H1 (cell line): ENCODE results near the gene CCDC159. TPM values are rescaled to one million over a fixed set of nuclear protein-coding genes. Genes with fewer than 3 reads are reported as not detected.

ENCODE experiments used
- CTCF ChIA-PET: fragments of 300-600 bp; sonication (Branson Sonifier 250); formaldehyde crosslinking; loops from one replicate; lab custom pipeline; 2021; ENCODE audit not compliant: partially characterized antibody; lab: Charles Lee
- POLR2A ChIA-PET: fragments of 300-600 bp; sonication (Branson Sonifier 250); formaldehyde crosslinking; loops from one replicate; lab custom pipeline; 2021; ENCODE audit warnings: inconsistent platforms; ENCODE audit not compliant: partially characterized antibody; lab: Charles Lee
- DNase-seq, 2 experiments: peaks; one replicate each; pipeline versions ENCODE4 v3.0.0 to v3.0.0-alpha.2; 2010 to 2022; ENCODE audit warnings: low spot score in 2 of 2, low read depth in 1 of 2, mixed read lengths in 1 of 2
- FAIRE-seq: peaks from 2 replicates; lab custom pipeline; 2011; peaks lifted over from hg19 to GRCh38; lab: Jason Lieb, UNC
- H2AFZ ChIP-seq: 2 replicates; pipeline ENCODE4 v1.8.1; 2012; ENCODE audit warnings: low read length, inconsistent platforms
- H2AK5ac ChIP-seq: 2 replicates; pipeline ENCODE4 v1.6.1; 2013; ENCODE audit warnings: low read depth, low read length
- H2BK120ac ChIP-seq: replicated peaks from 2 replicates; pipeline ENCODE3; 2013; ENCODE audit warnings: low read depth, low read length, inconsistent platforms
- H2BK12ac ChIP-seq: 2 replicates; pipeline ENCODE4 v1.6.1; 2013; ENCODE audit warnings: low read depth, low read length
- H2BK15ac ChIP-seq: 2 replicates; pipeline ENCODE4 v1.6.1; 2013; ENCODE audit warnings: low read length
- H2BK20ac ChIP-seq: 2 replicates; pipeline ENCODE4 v1.6.1; 2013; ENCODE audit warnings: low read length
- H2BK5ac ChIP-seq: 2 replicates; pipeline ENCODE4 v1.6.1; 2013; ENCODE audit warnings: low read depth, low read length
- H3K14ac ChIP-seq: 2 replicates; pipeline ENCODE4 v1.6.1; 2013; ENCODE audit warnings: inconsistent platforms; ENCODE audit not compliant: insufficient read length
- H3K18ac ChIP-seq: 2 replicates; pipeline ENCODE4 v1.6.1; 2013; ENCODE audit warnings: low read length; ENCODE audit errors: extremely low read depth
- H3K23ac ChIP-seq: 2 replicates; pipeline ENCODE4 v1.6.1; 2013; ENCODE audit warnings: inconsistent platforms; ENCODE audit not compliant: insufficient read length
- H3K23me2 ChIP-seq: 2 replicates; pipeline ENCODE4 v1.6.1; 2013; ENCODE audit warnings: low read depth, low read length
- H3K27ac ChIP-seq: 2 replicates; pipeline ENCODE4 v1.6.1; 2011; ENCODE audit warnings: low read depth, low read length, inconsistent platforms
- H3K27me3 ChIP-seq, 4 experiments: replicated peaks in 1 of 4; 1 replicate in 1 of 4; 2 replicates in 3 of 4; pipeline versions ENCODE4 v1.6.1 to v1.8.1; 2011 to 2013; ENCODE audit warnings: low read length in 3 of 4, mild to moderate bottlenecking in 3 of 4, inconsistent platforms in 2 of 4, mixed read lengths in 2 of 4, moderate library complexity in 1 of 4; ENCODE audit not compliant: control insufficient read depth in 3 of 4, insufficient read depth in 3 of 4; ENCODE audit errors: extremely low read depth in 1 of 4
- H3K36me3 ChIP-seq, 4 experiments: 2 replicates each; pipeline versions ENCODE4 v1.6.1 to v1.8.1; 2011 to 2013; ENCODE audit warnings: mild to moderate bottlenecking in 4 of 4, low read length in 3 of 4, moderate library complexity in 2 of 4, control low read depth in 1 of 4, inconsistent platforms in 1 of 4; ENCODE audit not compliant: insufficient read depth in 4 of 4, control insufficient read depth in 2 of 4
- H3K4ac ChIP-seq: replicated peaks from 2 replicates; pipeline ENCODE3; 2013; ENCODE audit warnings: low read length, low read depth, mixed read lengths, inconsistent platforms; ENCODE audit not compliant: insufficient read length
- H3K4me1 ChIP-seq, 4 experiments: replicated peaks in 1 of 4; 1 replicate in 1 of 4; 2 replicates in 3 of 4; pipeline versions ENCODE4 v1.6.1 to v1.8.1; 2011 to 2013; ENCODE audit warnings: low read length in 3 of 4, inconsistent platforms in 2 of 4, mixed read lengths in 1 of 4; ENCODE audit not compliant: insufficient read depth in 4 of 4, control insufficient read depth in 3 of 4
- H3K4me2 ChIP-seq, 2 experiments: 2 replicates each; pipeline versions ENCODE4 v1.6.1 to v1.8.1; 2011 to 2013; ENCODE audit warnings: low read depth in 2 of 2, low read length in 2 of 2, control low read depth in 1 of 2, inconsistent platforms in 1 of 2, mild to moderate bottlenecking in 1 of 2; ENCODE audit not compliant: insufficient read depth in 1 of 2
- H3K4me3 ChIP-seq, 4 experiments: fragments of 200-600, 300-600 bp in 1 of 4; sonication (generic), shearing (Covaris generic), sonication (Bioruptor Twin) in 1 of 4; 2 replicates each; pipeline versions ENCODE4 v1.5.1 to v1.8.1; 2011 to 2016; ENCODE audit warnings: low read length in 4 of 4, low read depth in 3 of 4, control low read depth in 2 of 4, inconsistent platforms in 2 of 4, mild to moderate bottlenecking in 2 of 4, mixed read lengths in 1 of 4, moderate library complexity in 1 of 4; ENCODE audit not compliant: insufficient read depth in 2 of 4; ENCODE audit errors: extremely low read depth in 1 of 4
- H3K56ac ChIP-seq: replicated peaks from 2 replicates; pipeline ENCODE3; 2013; ENCODE audit warnings: low read depth, mild to moderate bottlenecking, mixed read lengths, low read length, inconsistent platforms; ENCODE audit not compliant: insufficient read length
- H3K79me1 ChIP-seq: 2 replicates; pipeline ENCODE4 v1.6.1; 2013; ENCODE audit warnings: low read depth, low read length, control low read depth
- H3K79me2 ChIP-seq, 2 experiments: 2 replicates each; pipeline versions ENCODE4 v1.6.1 to v1.8.1; 2012 to 2013; ENCODE audit warnings: low read length in 2 of 2, mild to moderate bottlenecking in 2 of 2, inconsistent platforms in 1 of 2; ENCODE audit not compliant: insufficient read depth in 2 of 2, control insufficient read depth in 1 of 2
- H3K9ac ChIP-seq, 4 experiments: replicated peaks in 1 of 4; 1 replicate in 1 of 4; 2 replicates in 3 of 4; pipeline versions ENCODE4 v1.6.1 to v1.8.1; 2011 to 2013; ENCODE audit warnings: low read depth in 3 of 4, low read length in 3 of 4, control low read depth in 2 of 4, mild to moderate bottlenecking in 2 of 4, moderate library complexity in 2 of 4, inconsistent platforms in 1 of 4; ENCODE audit errors: extremely low read depth in 1 of 4
- H3K9me3 ChIP-seq, 2 experiments: 2 replicates each; pipeline versions ENCODE4 v1.6.1 to v1.8.1; 2012 to 2013; ENCODE audit warnings: mild to moderate bottlenecking in 2 of 2, moderate library complexity in 2 of 2, control low read depth in 1 of 2, inconsistent platforms in 1 of 2, low read depth in 1 of 2, low read length in 1 of 2, mixed read lengths in 1 of 2; ENCODE audit not compliant: insufficient read depth in 2 of 2
- H4K20me1 ChIP-seq, 2 experiments: replicated peaks in 1 of 2; 2 replicates each; pipeline versions ENCODE3 to v1.8.1; 2011 to 2013; ENCODE audit warnings: inconsistent platforms in 2 of 2, low read length in 2 of 2, mild to moderate bottlenecking in 1 of 2; ENCODE audit not compliant: insufficient read depth in 2 of 2, control insufficient read depth in 1 of 2
- H4K5ac ChIP-seq: 2 replicates; pipeline ENCODE4 v1.6.1; 2013; ENCODE audit warnings: low read length, low read depth, mixed read lengths, inconsistent platforms; ENCODE audit not compliant: insufficient read length
- H4K8ac ChIP-seq: 2 replicates; pipeline ENCODE4 v1.8.0; 2013; ENCODE audit warnings: mild to moderate bottlenecking, moderate library complexity, low read length, inconsistent platforms; ENCODE audit not compliant: insufficient read depth; ENCODE audit errors: extremely low read depth
- H4K91ac ChIP-seq: replicated peaks from 2 replicates; pipeline ENCODE3; 2013; ENCODE audit warnings: low read length, mixed read lengths, inconsistent platforms; ENCODE audit not compliant: insufficient read length
- RNF2 ChIP-seq: fragments of 200-900, 300-1000 bp; sonication (generic); IDR thresholded peaks from 2 replicates; pipeline ENCODE4 v1.7.1; 2016; ENCODE audit warnings: borderline replicate concordance, low read depth, mild to moderate bottlenecking, antibody characterized with exemption, low read length; ENCODE audit not compliant: poor library complexity, severe bottlenecking; ENCODE audit errors: missing control alignments
- SP1 ChIP-seq: IDR thresholded peaks from 2 replicates; pipeline ENCODE4 v1.6.1; 2011; ENCODE audit warnings: low read depth, low read length
- SP4 ChIP-seq: IDR thresholded peaks from 2 replicates; pipeline ENCODE4 v1.6.1; 2012; ENCODE audit warnings: low read length, inconsistent platforms
- WGBS, 2 experiments: shearing (Covaris generic) in 1 of 2; methylation state at CpG; one replicate each; pipeline versions ENCODE4 v1.1.6 to v1.1.7; 2013 to 2015; ENCODE audit warnings: low lambda C conversion rate in 2 of 2, mixed read lengths in 2 of 2, inconsistent platforms in 1 of 2, low coverage in 1 of 2, missing lambda C conversion rate in 1 of 2; ENCODE audit not compliant: insufficient replicate concordance in 2 of 2, insufficient coverage in 1 of 2, insufficient read length in 1 of 2; ENCODE audit errors: extremely low coverage in 1 of 2, missing lambda C conversion rate in 1 of 2; 5-methylcytosine and 5-hydroxymethylcytosine counted together
- polyA plus RNA-seq, 7 experiments: library from polyadenylated mRNA; depleted of rRNA in 3 of 7; stranded (reverse) in 5 of 7; unstranded in 2 of 7; fragments of >200 nt in 5 of 7; fragments of 200-250 nt in 2 of 7; gene quantifications; 1 replicate in 5 of 7; 2 replicates in 1 of 7; 4 replicates in 1 of 7; pipeline versions ENCODE4 v1.2.1 to v1.2.3, GENCODE V29; 2011 to 2013; ENCODE audit warnings: missing spikeins in 2 of 7, mixed read lengths in 2 of 7
- total RNA-seq: library from RNA; stranded (reverse); fragmentation: NEBNext Ultra II Directional; extraction: Animal tissue kit (Norgen Biotek cat#: 25700); gene quantifications from 2 replicates; pipeline ENCODE4 v1.2.1, GENCODE V29; 2021

Gene CCDC159
- total and polyA plus RNA-seq, 2 of the 8 experiments (the other 6 are each of a cell fraction or from before 2014, with no cell fraction given): 4.0 to 5.4 TPM

DNA sequence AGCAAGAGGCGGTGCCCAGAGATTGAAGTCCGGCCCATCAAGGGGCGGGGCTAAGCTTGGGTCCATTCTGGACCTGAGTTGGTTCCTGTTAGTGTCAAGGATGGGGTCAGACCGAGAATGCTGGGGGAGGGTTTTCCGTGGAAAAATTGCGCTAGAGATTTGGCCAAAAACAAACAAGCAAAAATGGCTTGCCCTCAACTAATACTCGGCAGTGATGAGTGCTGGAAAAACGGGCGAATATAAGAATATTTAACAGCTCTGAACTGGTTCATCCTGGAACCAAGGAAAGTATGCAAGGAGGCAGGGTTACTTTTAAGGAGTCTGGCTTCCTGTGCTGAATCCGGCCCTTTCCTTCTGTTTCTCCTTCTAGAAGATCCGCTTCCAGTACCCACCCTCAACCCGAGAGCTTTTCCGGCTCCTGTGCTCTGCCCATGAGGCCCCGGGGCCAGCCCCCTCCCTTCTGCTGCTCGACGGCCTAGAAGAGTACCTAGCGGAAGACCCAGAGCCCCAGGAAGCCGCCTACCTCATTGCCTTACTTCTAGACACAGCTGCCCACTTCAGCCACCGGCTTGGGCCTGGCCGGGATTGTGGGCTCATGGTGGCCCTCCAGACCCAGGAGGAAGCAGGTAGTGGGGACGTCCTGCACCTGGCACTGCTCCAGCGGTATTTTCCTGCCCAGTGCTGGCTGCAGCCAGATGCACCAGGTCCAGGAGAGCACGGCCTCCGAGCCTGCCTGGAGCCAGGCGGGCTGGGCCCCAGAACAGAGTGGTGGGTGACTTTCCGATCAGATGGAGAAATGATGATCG is 29.0 kb downstream of the CCDC159 start:
- FAIRE-seq (no peak), DNase-seq (peak in 1 of 2 experiments; percentile 68)
- H2BK120ac ChIP-seq: no peak overlapping the region
- H3K4me2 ChIP-seq: peak overlapping the region; percentile 74 to 79
- H2BK5ac ChIP-seq: peak overlapping the region; percentile 87
- H3K56ac ChIP-seq: peak overlapping the region; percentile 66
- peaks cover 0 to 11% (median 10%) of the 10 kb centered on the region in 4 experiments; a peak in 6 of 7 replicates for H3K4me1 ChIP-seq
- 41% methylated on average over 27 of the region's 27 CpGs; no CpG with 5 or more reads in 1 of the 2 experiments for WGBS, 2 experiments
- no peaks in the 10 kb centered on the region for H3K36me3 ChIP-seq
- no peak overlapping the region for H3K23ac ChIP-seq
- H3K18ac ChIP-seq: peak overlapping the region; percentile 78
- H3K79me1 ChIP-seq: peaks cover 2% of the 10 kb centered on the region; the same call in 1 of the 2 replicates
- H3K9ac ChIP-seq: peak overlapping the region in 3 of 4 experiments; percentile 38 to 52 (median 42); a peak in 3 of 7 replicates
- H2AK5ac ChIP-seq: no peak overlapping the region; the same call in 1 of the 2 replicates
- H2AFZ ChIP-seq: no peak overlapping the region
- H3K27me3 ChIP-seq: no peaks in the 10 kb centered on the region
- H3K79me2 ChIP-seq: no peaks in the 10 kb centered on the region
- POLR2A ChIA-PET: interaction anchor here (0.6 to 5.2 kb wide), 29 partner anchors 8 to 1574 kb away, joined by 3 to 34 read pairs (median 4); partner anchors contain the start of genes CCDC159, ELAVL3, EPOR and ODAD3
- no peaks in the 10 kb centered on the region for H3K9me3 ChIP-seq
- 0 out of 2 replicates have a peak, but pooled peaks have one; percentile 5 for TF ChIP-seq SP4
- no peak for TF ChIP-seq RNF2
- TF ChIP-seq SP1: 0 out of 2 replicates have a peak, but pooled peaks have one; percentile 39
- no peak overlapping the region for H3K4ac ChIP-seq
- H4K91ac ChIP-seq: peak overlapping the region; percentile 22
- H4K20me1 ChIP-seq: peaks cover 2% of the 10 kb centered on the region in 2 experiments
- peak overlapping the region; percentile 63; the same call in 1 of the 2 replicates for H4K8ac ChIP-seq
- H4K5ac ChIP-seq: peak overlapping the region; percentile 3
- no peak overlapping the region for H2BK20ac ChIP-seq
- peak overlapping the region; percentile 63 for H3K27ac ChIP-seq
- 0 out of 2 replicates have a peak overlapping the region, but pooled peaks have one; percentile 80 for H2BK12ac ChIP-seq
- H2BK15ac ChIP-seq: peak overlapping the region; percentile 81; the same call in 1 of the 2 replicates
- CTCF ChIA-PET: interaction anchor here (1.2 to 16.8 kb wide), 11 partner anchors 8 to 108 kb away, joined by 3 to 197 read pairs (median 10); partner anchors contain the start of genes EPOR, ODAD3, PRKCSH and RGL3
- peak overlapping the region; percentile 67 to 90 (median 71) for H3K4me3 ChIP-seq
- H3K23me2 ChIP-seq: peaks cover 10% of the 10 kb centered on the region
- no peak overlapping the region for H3K14ac ChIP-seq
